ENCODE measurements around the gene SEC22A. TPM values are rescaled to one million over a fixed set of nuclear protein-coding genes. Genes with fewer than 3 reads are reported as not detected.

Gene SEC22A
- polyA plus RNA-seq, 1 of the 3 experiments (the other 2 are of a cell fraction) = 13.0 TPM

- ChIA-PET POLR2A (interaction anchor here (0.8 kb wide), 1 partner anchor 13 kb away, joined by 3 read pairs; no protein-coding TSS in a partner anchor), CTCF (interaction anchor here (0.8 to 1.2 kb wide), 3 partner anchors 128 to 242 kb away, joined by 3 read pairs; no protein-coding TSS in a partner anchor)
- H3K9ac ChIP-seq = no peak overlapping the region
- no peaks in the 10 kb centered on the region for H3K9me3 ChIP-seq
- WGBS (ENCODE audit: low lambda C conversion rate) = 94% methylated on average over 9 of the region's 10 CpGs
- no peak overlapping the region for H3K27ac ChIP-seq (ENCODE audit: low read depth in 2 of 2, low read length in 1 of 2)
- H4K20me1 ChIP-seq (ENCODE audit: insufficient read depth) = no peaks in the 10 kb centered on the region
- TF ChIP-seq PBX3 (IDR thresholded peaks at IDR 0.05) = no peak
- no peak for TF ChIP-seq TAF1 (IDR thresholded peaks at IDR 0.05; ENCODE audit: borderline replicate concordance, low read depth, low read length)
- no peak for TF ChIP-seq CTCF (IDR thresholded peaks at IDR 0.05)
- no peak for TF ChIP-seq RXRA (IDR thresholded peaks at IDR 0.05; ENCODE audit: borderline replicate concordance, low read depth)
- no peak for TF ChIP-seq NRF1 (IDR thresholded peaks at IDR 0.05; ENCODE audit: low read depth, low read length)
- TF ChIP-seq IRF3 (IDR thresholded peaks at IDR 0.05; ENCODE audit: low read depth, low read length) = no peak
- TF ChIP-seq GABPA (IDR thresholded peaks at IDR 0.05; ENCODE audit: low read depth) = no peak
- TF ChIP-seq EP300 (IDR thresholded peaks at IDR 0.05; ENCODE audit: borderline replicate concordance in 1 of 2, low read depth in 1 of 2, low read length in 1 of 2) = peak in 1 of 2 experiments; percentile 34; a peak in 1 of 4 replicates
- TF ChIP-seq FOXJ3 (CRISPR knock-in tag; IDR thresholded peaks at IDR 0.05) = no peak
- no peak for TF ChIP-seq TEAD4 (IDR thresholded peaks at IDR 0.05; ENCODE audit: borderline replicate concordance, insufficient read depth)
- TF ChIP-seq, protein P1, sequence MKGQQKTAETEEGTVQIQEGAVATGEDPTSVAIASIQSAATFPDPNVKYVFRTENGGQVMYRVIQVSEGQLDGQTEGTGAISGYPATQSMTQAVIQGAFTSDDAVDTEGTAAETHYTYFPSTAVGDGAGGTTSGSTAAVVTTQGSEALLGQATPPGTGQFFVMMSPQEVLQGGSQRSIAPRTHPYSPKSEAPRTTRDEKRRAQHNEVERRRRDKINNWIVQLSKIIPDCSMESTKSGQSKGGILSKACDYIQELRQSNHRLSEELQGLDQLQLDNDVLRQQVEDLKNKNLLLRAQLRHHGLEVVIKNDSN (IDR thresholded peaks at IDR 0.05; ENCODE audit: borderline replicate concordance, low read depth) = no peak
- no peak for TF ChIP-seq TCF12 (IDR thresholded peaks at IDR 0.05)
- no peak for TF ChIP-seq MEF2A (IDR thresholded peaks at IDR 0.05; ENCODE audit: borderline replicate concordance, low read depth)
- TF ChIP-seq REST (IDR thresholded peaks at IDR 0.05; ENCODE audit: low read depth, low read length) = no peak
- no peak for TF ChIP-seq CHD2 (IDR thresholded peaks at IDR 0.05; ENCODE audit: low read length, partially characterized antibody)
- no peak for TF ChIP-seq POLR2AphosphoS5 (IDR thresholded peaks at IDR 0.05; ENCODE audit: low read depth, low read length)
- peak; percentile 79 for TF ChIP-seq RCOR1 (IDR thresholded peaks at IDR 0.05; ENCODE audit: low read length)
- TF ChIP-seq EZH2phosphoT487 (IDR thresholded peaks at IDR 0.05; ENCODE audit: borderline replicate concordance, low read depth) = no peak
- H3K27me3 ChIP-seq (ENCODE audit: insufficient read depth) = no peaks in the 10 kb centered on the region
- H3K4me3 ChIP-seq (ENCODE audit: low read depth in 2 of 2, low read length in 1 of 2) = no peak overlapping the region
- peak; percentile 71 for DNase-seq
- H3K9me2 ChIP-seq = no peaks in the 10 kb centered on the region
- H3K4me1 ChIP-seq (ENCODE audit: control insufficient read depth in 1 of 2, insufficient read depth in 2 of 2, low read depth in 1 of 2, low read length in 1 of 2) = peaks cover 0 to 16% of the 10 kb centered on the region in 2 experiments; a peak in 1 of 4 replicates
- H3F3A ChIP-seq (replicated peaks; ENCODE audit: insufficient read depth) = no peaks in the 10 kb centered on the region
- no peaks in the 10 kb centered on the region for H3K79me2 ChIP-seq (ENCODE audit: insufficient read depth)
- H3K36me3 ChIP-seq (replicated peaks in 1 of 2; ENCODE audit: control insufficient read depth in 1 of 2, insufficient read depth in 2 of 2, low read length in 1 of 2) = peaks cover 24 to 35% of the 10 kb centered on the region in 2 experiments
- no peak overlapping the region for H3K4me2 ChIP-seq
- H2AFZ ChIP-seq (ENCODE audit: low read depth) = no peak overlapping the region
Measured at GRCh38 chr3:123158899-123159390, 42.8 kb upstream of the SEC22A start.

Measured in SK-N-SH (cell line).